ENCODE data around the gene ADAMTS4. TPM values are rescaled to one million over a fixed set of nuclear protein-coding genes. Genes with fewer than 3 reads are reported as not detected.

Gene ADAMTS4
- total RNA-seq, 2 donors from 2014 or later, result 0.55 to 3.4 TPM

DNA sequence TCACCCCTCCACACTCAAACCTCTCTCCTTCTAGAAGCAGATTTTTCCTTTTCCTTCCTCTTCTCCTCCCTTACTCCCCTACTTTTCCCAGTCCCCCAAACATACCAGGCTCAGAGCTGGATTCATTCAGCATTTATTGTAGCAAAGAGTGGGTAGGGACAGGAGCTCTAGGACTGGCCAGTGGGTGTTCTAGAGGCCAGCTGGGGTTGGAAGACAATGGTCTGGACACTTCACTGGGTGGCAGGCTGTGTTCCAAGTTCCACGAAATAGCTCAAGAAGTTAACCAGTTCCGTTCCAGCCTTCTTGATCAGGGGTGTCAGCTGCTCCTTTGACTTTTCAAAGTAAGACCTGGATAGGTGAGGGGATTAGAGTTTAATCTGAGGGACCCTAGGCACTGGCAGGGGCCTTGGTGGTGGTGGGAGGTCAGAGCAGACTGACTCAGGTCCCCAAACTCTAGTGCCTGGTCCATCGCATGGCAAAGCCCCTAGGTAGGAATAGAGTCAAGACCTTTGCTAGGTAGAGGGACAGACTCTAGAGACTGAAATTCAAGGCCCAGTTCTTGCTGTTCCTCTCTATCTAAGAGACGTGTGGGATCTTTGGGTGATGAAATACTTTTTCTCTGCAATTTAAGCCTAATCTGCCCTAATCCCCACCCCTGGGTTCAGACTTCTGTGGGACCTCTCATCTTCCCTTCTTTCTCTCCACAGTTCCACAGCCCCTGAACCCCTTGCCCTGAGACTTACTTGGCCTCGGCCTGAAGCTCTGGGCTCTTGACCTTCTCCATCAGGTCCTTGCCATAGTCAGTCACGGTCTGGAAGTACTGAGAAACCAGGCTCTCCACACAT is 23.5 kb upstream of the ADAMTS4 start:
- intact Hi-C loops (cut with DNase I), result no loop called here
- Histone ChIP-seq H3K36me3 (no peaks in the 10 kb centered on the region), H3K9me3 (no peaks in the 10 kb centered on the region), H3K4me1 (replicated peaks) (peaks cover 4% of the 10 kb centered on the region), H3K4me3 (no peak overlapping the region), H3K27me3 (replicated peaks; ENCODE audit: insufficient read depth) (no peaks in the 10 kb centered on the region), H3K27ac (no peak overlapping the region)
- DNase-seq (ENCODE audit: low spot score), result no peak
- TF ChIP-seq, protein P1, sequence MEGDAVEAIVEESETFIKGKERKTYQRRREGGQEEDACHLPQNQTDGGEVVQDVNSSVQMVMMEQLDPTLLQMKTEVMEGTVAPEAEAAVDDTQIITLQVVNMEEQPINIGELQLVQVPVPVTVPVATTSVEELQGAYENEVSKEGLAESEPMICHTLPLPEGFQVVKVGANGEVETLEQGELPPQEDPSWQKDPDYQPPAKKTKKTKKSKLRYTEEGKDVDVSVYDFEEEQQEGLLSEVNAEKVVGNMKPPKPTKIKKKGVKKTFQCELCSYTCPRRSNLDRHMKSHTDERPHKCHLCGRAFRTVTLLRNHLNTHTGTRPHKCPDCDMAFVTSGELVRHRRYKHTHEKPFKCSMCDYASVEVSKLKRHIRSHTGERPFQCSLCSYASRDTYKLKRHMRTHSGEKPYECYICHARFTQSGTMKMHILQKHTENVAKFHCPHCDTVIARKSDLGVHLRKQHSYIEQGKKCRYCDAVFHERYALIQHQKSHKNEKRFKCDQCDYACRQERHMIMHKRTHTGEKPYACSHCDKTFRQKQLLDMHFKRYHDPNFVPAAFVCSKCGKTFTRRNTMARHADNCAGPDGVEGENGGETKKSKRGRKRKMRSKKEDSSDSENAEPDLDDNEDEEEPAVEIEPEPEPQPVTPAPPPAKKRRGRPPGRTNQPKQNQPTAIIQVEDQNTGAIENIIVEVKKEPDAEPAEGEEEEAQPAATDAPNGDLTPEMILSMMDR (IDR thresholded peaks at IDR 0.05), result no peak
- no peak for TF ChIP-seq POLR2A (IDR thresholded peaks at IDR 0.05)
- TF ChIP-seq POLR2AphosphoS5 (IDR thresholded peaks at IDR 0.05), result no peak
- 74% methylated on average over 6 of the region's 6 CpGs for WGBS

DNA sequence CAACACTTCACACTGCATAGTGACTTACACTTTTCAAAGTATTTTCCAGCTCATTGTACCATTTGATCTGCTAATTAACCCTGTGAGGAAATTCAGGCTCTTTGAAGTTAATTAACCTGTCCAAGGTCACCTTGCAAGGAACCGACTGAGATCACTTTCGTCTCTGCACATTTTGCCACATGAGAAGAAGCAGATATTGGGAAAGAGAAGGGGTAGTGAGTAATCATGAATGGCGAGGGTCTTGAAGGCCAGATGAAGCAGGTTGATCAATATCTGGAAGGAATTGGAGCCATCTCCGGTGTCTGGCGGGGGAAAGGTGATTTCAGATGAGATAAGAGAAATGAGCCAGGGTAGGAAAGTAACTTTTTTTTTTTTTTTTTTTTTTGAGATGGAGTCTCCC is 21.1 kb upstream of the ADAMTS4 start:
- no peak for DNase-seq (ENCODE audit: low spot score)
- Histone ChIP-seq H3K4me3 (no peak overlapping the region), H3K27ac (no peak overlapping the region), H3K4me1 (replicated peaks) (no peaks in the 10 kb centered on the region), H3K27me3 (replicated peaks; ENCODE audit: insufficient read depth) (no peaks in the 10 kb centered on the region), H3K9me3 (no peaks in the 10 kb centered on the region), H3K36me3 (no peaks in the 10 kb centered on the region)
- intact Hi-C loops (cut with DNase I), result no loop called here
- WGBS, result 81% methylated on average over 5 of the region's 5 CpGs
- no peak for TF ChIP-seq POLR2AphosphoS5 (IDR thresholded peaks at IDR 0.05)
- no peak for TF ChIP-seq POLR2A (IDR thresholded peaks at IDR 0.05)
- TF ChIP-seq, protein P1 (IDR thresholded peaks at IDR 0.05), result no peak

DNA sequence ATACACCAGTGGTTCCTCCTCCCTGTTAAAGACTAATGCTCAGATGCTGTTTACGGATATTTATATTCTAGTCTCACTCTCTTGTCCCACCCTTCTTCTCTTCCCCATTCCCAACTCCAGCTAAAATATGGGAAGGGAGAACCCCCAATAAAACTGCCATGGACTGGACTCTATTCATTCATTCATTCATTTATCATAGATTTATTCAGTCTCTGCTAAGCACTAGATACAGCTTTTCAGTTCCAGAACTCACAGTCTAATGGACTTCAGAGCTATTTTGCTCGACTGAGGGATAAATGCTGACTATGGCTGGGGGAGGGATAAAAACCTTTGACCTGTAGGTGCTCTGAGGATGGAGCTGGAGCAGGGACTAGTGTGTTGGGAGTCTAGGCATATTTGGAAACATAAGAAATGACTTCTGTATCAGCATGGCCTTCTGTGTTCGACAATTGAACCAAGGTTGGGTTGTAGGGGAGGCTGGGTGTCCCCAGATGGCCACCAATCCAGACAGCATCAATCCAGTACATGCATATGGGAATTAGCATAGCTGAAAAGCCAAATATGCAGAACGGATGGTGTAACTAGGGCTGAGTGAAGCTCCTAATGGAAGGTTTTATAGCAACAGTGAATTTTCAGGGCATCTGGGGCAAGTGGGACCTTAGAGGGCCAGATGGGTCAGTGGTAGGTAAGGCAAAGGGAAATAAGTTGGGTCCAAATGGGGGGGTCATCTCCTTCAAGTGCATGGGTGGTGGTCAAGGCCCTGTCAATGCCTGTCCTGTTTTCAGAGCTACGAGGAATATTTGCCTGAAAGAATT is 20.4 kb upstream of the ADAMTS4 start:
- Histone ChIP-seq H3K9me3 (no peaks in the 10 kb centered on the region), H3K4me3 (no peak overlapping the region), H3K27me3 (replicated peaks; ENCODE audit: insufficient read depth) (no peaks in the 10 kb centered on the region), H3K4me1 (replicated peaks) (no peaks in the 10 kb centered on the region), H3K27ac (no peak overlapping the region), H3K36me3 (no peaks in the 10 kb centered on the region)
- 89% methylated on average over 5 of the region's 5 CpGs for WGBS
- intact Hi-C loops (cut with DNase I), result no loop called here
- TF ChIP-seq, protein P1 (IDR thresholded peaks at IDR 0.05), result no peak
- TF ChIP-seq POLR2A (IDR thresholded peaks at IDR 0.05) (no peak), POLR2AphosphoS5 (IDR thresholded peaks at IDR 0.05) (no peak)
- no peak for DNase-seq (ENCODE audit: low spot score)

DNA sequence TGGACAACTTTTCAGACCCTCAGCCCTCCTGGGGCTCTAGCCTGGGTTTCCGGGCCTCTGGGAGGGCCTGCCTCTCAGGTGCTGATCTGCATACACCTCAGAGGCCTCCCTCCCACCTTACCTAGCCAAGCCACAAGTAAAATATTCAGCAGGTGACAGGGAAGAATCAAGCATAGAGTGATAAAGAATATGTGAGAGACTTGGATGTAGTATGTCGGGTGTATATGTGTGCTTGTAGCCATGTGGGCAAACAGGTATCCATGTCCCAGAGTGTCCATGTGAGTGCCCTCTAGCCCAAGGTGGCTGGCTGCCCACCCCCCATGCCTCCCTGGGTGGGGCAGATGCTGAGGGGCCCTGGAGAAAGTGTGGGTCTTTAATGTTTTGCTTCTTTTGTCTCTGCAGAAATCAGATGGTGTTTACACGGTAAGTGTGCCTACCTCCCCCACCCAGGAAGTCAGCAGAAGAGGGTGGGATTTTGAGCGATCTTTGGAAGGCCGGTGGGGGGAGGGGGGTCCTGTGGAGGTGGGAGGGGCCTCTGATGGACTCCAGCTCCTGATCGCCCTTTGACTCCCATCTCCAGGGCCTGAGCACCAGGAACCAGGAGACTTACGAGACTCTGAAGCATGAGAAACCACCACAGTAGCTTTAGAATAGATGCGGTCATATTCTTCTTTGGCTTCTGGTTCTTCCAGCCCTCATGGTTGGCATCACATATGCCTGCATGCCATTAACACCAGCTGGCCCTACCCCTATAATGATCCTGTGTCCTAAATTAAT is 19.6 kb upstream of the ADAMTS4 start:
- H3K4me1 ChIP-seq (replicated peaks), result no peaks in the 10 kb centered on the region
- H3K4me3 ChIP-seq, result no peak overlapping the region
- intact Hi-C loops (cut with DNase I), result no loop called here
- peaks cover 2 to 4% of the 10 kb centered on the region in 2 donors for H3K36me3 ChIP-seq
- 60% methylated on average over 8 of the region's 8 CpGs for WGBS
- TF ChIP-seq POLR2A (IDR thresholded peaks at IDR 0.05), result no peak
- TF ChIP-seq POLR2AphosphoS5 (IDR thresholded peaks at IDR 0.05), result no peak
- TF ChIP-seq, protein P1 (IDR thresholded peaks at IDR 0.05), result no peak
- H3K9me3 ChIP-seq, result no peaks in the 10 kb centered on the region
- H3K27ac ChIP-seq, result no peak overlapping the region
- H3K27me3 ChIP-seq (replicated peaks; ENCODE audit: insufficient read depth), result no peaks in the 10 kb centered on the region
- no peak for DNase-seq (ENCODE audit: low spot score)
